Uterus (tissue), 2 donors: ENCODE measurements around the gene BRD7.

Experiments
- POLR2A ChIP-seq, 2 donors: fragments of 450-650 bp; IDR thresholded peaks; one replicate each; pipeline ENCODE4 v1.6.1; 2016; ENCODE audit warnings: antibody characterized with exemption in 2 of 2, mild to moderate bottlenecking in 1 of 2, moderate library complexity in 1 of 2
- TF ChIP-seq, protein P1 (sequence below), 4 experiments: fragments of 200-600 bp in 2 of 4; fragments of 450-650 bp in 2 of 4; sonication (generic) in 2 of 4; IDR thresholded peaks; one replicate each; pipeline ENCODE4 v1.5.1; 2016 to 2019; ENCODE audit warnings: antibody characterized with exemption in 4 of 4, mild to moderate bottlenecking in 2 of 4, moderate library complexity in 1 of 4

DNA sequence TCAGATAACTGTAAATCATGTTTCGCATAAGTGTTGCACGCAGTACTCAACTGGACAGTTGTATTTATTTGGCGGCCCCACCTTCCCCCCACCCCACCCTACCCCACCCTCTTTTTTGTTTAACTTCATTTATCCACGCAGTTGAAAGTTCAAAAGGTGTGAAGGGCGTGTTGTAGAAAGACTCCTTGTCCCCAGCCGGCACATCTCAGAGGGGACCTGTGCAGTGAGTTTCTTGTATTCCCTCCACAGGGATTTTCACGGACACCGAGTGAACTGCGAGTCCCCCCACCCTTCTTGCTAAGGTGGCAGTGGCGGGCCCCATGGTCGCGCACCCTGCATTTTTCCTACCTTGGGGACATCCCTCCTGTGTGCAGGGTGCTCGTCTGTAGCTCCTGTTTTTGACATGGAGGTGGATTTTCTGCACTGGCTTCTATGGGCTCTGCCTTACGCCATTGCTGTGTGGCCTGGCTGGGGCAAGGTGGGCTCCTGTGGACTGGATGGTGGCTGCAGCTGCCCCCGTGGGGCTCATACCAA lies 66.2 kb downstream of the BRD7 start:
- TF ChIP-seq, protein P1, sequence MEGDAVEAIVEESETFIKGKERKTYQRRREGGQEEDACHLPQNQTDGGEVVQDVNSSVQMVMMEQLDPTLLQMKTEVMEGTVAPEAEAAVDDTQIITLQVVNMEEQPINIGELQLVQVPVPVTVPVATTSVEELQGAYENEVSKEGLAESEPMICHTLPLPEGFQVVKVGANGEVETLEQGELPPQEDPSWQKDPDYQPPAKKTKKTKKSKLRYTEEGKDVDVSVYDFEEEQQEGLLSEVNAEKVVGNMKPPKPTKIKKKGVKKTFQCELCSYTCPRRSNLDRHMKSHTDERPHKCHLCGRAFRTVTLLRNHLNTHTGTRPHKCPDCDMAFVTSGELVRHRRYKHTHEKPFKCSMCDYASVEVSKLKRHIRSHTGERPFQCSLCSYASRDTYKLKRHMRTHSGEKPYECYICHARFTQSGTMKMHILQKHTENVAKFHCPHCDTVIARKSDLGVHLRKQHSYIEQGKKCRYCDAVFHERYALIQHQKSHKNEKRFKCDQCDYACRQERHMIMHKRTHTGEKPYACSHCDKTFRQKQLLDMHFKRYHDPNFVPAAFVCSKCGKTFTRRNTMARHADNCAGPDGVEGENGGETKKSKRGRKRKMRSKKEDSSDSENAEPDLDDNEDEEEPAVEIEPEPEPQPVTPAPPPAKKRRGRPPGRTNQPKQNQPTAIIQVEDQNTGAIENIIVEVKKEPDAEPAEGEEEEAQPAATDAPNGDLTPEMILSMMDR (IDR thresholded peaks at IDR 0.05): no peak
- no peak for TF ChIP-seq POLR2A (IDR thresholded peaks at IDR 0.05)
